HG02571 (cell line): Measurements from ENCODE around the gene HPN.
"Not testable (repeated sequence)": the region's sequence is repeated elsewhere in the genome, so short reads cannot be mapped to it uniquely, and the experiment has no call there.

Source experiments
- ATAC-seq: cut with Tn5 transposase; IDR thresholded peaks from one replicate; pipeline ENCODE4 v1.9.1; 2021; ENCODE audit warnings: mild to moderate bottlenecking, moderate library complexity; ENCODE audit not compliant: unreplicated experiment

The HPN gene

GRCh38 chr19:35041548-35042055 lies at the start of gene HPN:
Gene HPN, plus strand, starts transcription at chr19:35041721. Its CDS starts 786 bp downstream, at chr19:35042507.
- ATAC-seq, result no peak

GRCh38 chr19:34992582-34992981 lies 48.9 kb upstream of the HPN start:
- ATAC-seq, result not testable (repeated sequence)

- ATAC-seq, result no peak
Measured at GRCh38 chr19:34994286-34994642, 47.3 kb upstream of the HPN start.

- ATAC-seq, result no peak
Measured at GRCh38 chr19:34994643-34995541, 46.6 kb upstream of the HPN start.

- ATAC-seq, result no peak
Measured at GRCh38 chr19:34995551-34995950, 46.0 kb upstream of the HPN start.

- no peak for ATAC-seq
Measured at GRCh38 chr19:34997071-34997617, 44.4 kb upstream of the HPN start.

GRCh38 chr19:34998224-34998623 lies 43.3 kb upstream of the HPN start:
- ATAC-seq, result not testable (repeated sequence)

- no peak for ATAC-seq
Measured at GRCh38 chr19:34998777-34999497, 42.6 kb upstream of the HPN start.

GRCh38 chr19:34999498-35000337 lies 41.8 kb upstream of the HPN start, which contains the start of gene GRAMD1A:
Gene GRAMD1A, plus strand, starts transcription at chr19:35000323. Its CDS starts 156 bp downstream, at chr19:35000479.
- peak; percentile 47 for ATAC-seq

- no peak for ATAC-seq
Measured at GRCh38 chr19:35000338-35000646, 41.2 kb upstream of the HPN start.

- no peak for ATAC-seq
Measured at GRCh38 chr19:35000647-35001501, 40.6 kb upstream of the HPN start.

GRCh38 chr19:35002037-35002535 lies 39.4 kb upstream of the HPN start:
- ATAC-seq, result no peak

- no peak for ATAC-seq
Measured at GRCh38 chr19:35004517-35005255, 36.8 kb upstream of the HPN start.

- ATAC-seq, result no peak
Measured at GRCh38 chr19:35005256-35005977, 36.1 kb upstream of the HPN start.

- not testable (repeated sequence) for ATAC-seq
Measured at GRCh38 chr19:35006007-35006341, 35.5 kb upstream of the HPN start.

- no peak for ATAC-seq
Measured at GRCh38 chr19:35006342-35006998, 35.1 kb upstream of the HPN start.

GRCh38 chr19:35006999-35007365 lies 34.5 kb upstream of the HPN start:
- ATAC-seq, result no peak

- not testable (repeated sequence) for ATAC-seq
Measured at GRCh38 chr19:35007427-35007826, 34.1 kb upstream of the HPN start.
